ENCODE results near the gene CD46.

CD46 gene

GRCh38 chr1:207817166-207817565 is 65.3 kb downstream of the CD46 start:
- DNase-seq: no peak

- DNase-seq: no peak
Measured at GRCh38 chr1:207817778-207818751, 66.2 kb downstream of the CD46 start.

GRCh38 chr1:207818971-207819451 is 67.2 kb downstream of the CD46 start:
- DNase-seq: no peak

GRCh38 chr1:207820568-207821463 is 69.0 kb downstream of the CD46 start:
- DNase-seq: no peak

GRCh38 chr1:207821464-207822045 is 69.7 kb downstream of the CD46 start:
- DNase-seq: no peak

GRCh38 chr1:207822124-207822601 is 70.3 kb downstream of the CD46 start:
- no peak for DNase-seq

GRCh38 chr1:207822602-207823451 is 71.0 kb downstream of the CD46 start:
- DNase-seq: peak; percentile 82

- no peak for DNase-seq
Measured at GRCh38 chr1:207823531-207823879, 71.7 kb downstream of the CD46 start.

- DNase-seq: peak; percentile 91
Measured at GRCh38 chr1:207823880-207824566, 72.2 kb downstream of the CD46 start.

GRCh38 chr1:207824691-207825408 is 73.0 kb downstream of the CD46 start:
- peak; percentile 67 for DNase-seq

- no peak for DNase-seq
Measured at GRCh38 chr1:207825409-207825695, 73.5 kb downstream of the CD46 start.

- peak; percentile 92 for DNase-seq
Measured at GRCh38 chr1:207825719-207826556, 74.1 kb downstream of the CD46 start.

- no peak for DNase-seq
Measured at GRCh38 chr1:207826557-207827487, 75.0 kb downstream of the CD46 start.

- no peak for DNase-seq
Measured at GRCh38 chr1:207827488-207827830, 75.6 kb downstream of the CD46 start.

- DNase-seq: no peak
Measured at GRCh38 chr1:207828046-207828445, 76.2 kb downstream of the CD46 start.

- peak; percentile 94 for DNase-seq
Measured at GRCh38 chr1:207828485-207829158, 76.8 kb downstream of the CD46 start.

- DNase-seq: no peak
Measured at GRCh38 chr1:207829576-207829975, 77.7 kb downstream of the CD46 start.

GRCh38 chr1:207830788-207831187 is 78.9 kb downstream of the CD46 start:
- no peak for DNase-seq

Data from hematopoietic multipotent progenitor cell treated with erythropoietin and hydrocortisone succinate and interleukin-3 and kit ligand, for 8 days (in vitro differentiated cells).